Kidney epithelial cell (primary cell): ENCODE measurements around the gene CDON. TPM values are rescaled to one million over a fixed set of nuclear protein-coding genes. Genes with fewer than 3 reads are reported as not detected.
A peak's percentile ranks its signal among the peaks of the same experiment; 100 is the strongest.
"Not testable (repeated sequence)": the region's sequence is repeated elsewhere in the genome, so short reads cannot be mapped to it uniquely, and the experiment has no call there.

Experiments
- DNase-seq: peaks from one replicate; pipeline ENCODE4 v3.0.0-alpha.2; 2010; ENCODE audit warnings: low read depth
- H3K27me3 ChIP-seq: 2 replicates; pipeline ENCODE4 v1.6.0; 2011; ENCODE audit warnings: low read length; ENCODE audit not compliant: control insufficient read depth, insufficient read depth
- H3K36me3 ChIP-seq: 2 replicates; pipeline ENCODE4 v1.5.1; 2011; ENCODE audit warnings: low read length; ENCODE audit not compliant: control insufficient read depth, insufficient read depth
- H3K4me3 ChIP-seq: 2 replicates; pipeline ENCODE4 v1.5.1; 2011; ENCODE audit warnings: low read depth, mild to moderate bottlenecking, control low read depth, low read length
- CTCF ChIP-seq: IDR thresholded peaks from 2 replicates; pipeline ENCODE4 v1.5.1; 2011; ENCODE audit warnings: mild to moderate bottlenecking, moderate library complexity, low read length, control low read depth, inconsistent platforms; ENCODE audit not compliant: insufficient read depth, poor library complexity, severe bottlenecking
- total RNA-seq: library from RNA; depleted of rRNA; stranded (reverse); fragments of >200 nt; gene quantifications from 2 replicates; pipeline ENCODE4 v1.2.3, GENCODE V29; 2015

The CDON gene
- total RNA-seq, 1 donor from 2014 or later = 10.4 TPM

GRCh38 chr11:125990244-125990643, 72.4 kb downstream of the CDON start:
- peak; percentile 28 for DNase-seq
- no peaks in the 10 kb centered on the region for H3K27me3 ChIP-seq
- H3K36me3 ChIP-seq = no peaks in the 10 kb centered on the region
- no peak overlapping the region for H3K4me3 ChIP-seq
- no peak for TF ChIP-seq CTCF

DNA sequence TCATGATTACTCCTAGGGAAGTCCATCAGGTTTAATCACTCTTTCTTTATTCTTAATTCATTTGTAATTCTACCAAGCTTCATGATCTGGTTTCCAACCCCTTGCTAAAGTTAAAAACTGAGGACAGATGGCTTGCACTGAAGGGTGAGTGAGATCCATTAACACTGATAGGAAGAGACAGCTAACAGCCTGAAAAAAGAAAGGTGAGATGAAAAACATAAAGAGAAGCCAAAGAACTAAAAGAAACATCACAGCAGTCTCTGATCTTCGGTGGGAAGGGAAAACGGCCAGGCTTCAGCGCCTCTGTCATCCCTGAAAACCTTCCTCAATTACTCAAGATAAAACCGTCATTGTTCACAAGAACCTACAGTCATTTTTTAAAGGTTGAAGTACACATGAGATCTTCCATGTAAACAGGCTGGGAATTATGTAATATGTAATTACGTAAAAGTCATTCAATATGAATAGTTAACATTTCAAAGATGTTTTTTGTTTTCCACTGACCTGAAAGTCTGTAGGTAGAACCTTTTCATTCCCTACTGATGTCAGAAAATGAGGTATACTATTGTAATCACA, 75.5 kb downstream of the CDON start:
- Histone ChIP-seq H3K4me3 (no peak overlapping the region), H3K36me3 (no peaks in the 10 kb centered on the region), H3K27me3 (no peaks in the 10 kb centered on the region)
- no peak for DNase-seq
- no peak for TF ChIP-seq CTCF

DNA sequence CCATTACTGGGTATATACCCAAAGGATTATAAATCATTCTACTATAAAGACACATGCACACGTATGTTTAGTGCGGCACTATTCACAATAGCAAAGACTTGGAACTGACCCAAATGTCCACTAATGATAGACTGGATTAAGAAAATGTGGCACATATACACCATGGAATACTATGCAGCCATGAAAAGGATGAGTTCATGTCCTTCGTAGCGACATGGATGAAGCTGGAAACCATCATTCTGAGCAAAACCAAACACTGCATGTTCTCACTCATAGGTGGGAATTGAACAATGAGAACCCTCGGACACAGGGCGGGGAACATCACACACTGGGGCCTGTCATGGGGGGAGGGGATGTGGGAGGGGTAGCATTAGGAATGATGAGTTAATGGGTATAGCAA, 76.7 kb downstream of the CDON start:
- not testable (repeated sequence) for DNase-seq, H3K4me3 ChIP-seq, H3K27me3 ChIP-seq, H3K36me3 ChIP-seq

DNA sequence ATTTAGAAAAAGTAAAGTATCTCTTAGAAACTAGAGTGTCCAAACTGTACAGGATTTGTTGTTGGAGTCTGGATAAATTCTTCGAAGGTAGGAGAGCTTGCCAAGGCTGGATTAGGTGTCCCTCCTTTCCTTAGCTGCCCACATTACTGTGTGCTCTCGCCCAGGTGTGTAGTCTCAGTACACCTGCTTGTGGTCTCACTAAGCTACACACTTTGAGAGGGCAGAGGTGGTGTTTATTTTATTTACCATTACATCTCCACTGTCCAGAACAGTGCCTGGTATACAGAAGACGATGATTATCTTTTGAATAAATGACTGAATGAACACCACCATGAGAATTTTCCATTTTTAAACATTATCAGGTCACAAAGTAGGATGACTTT, 80.3 kb downstream of the CDON start:
- TF ChIP-seq CTCF = no peak
- Histone ChIP-seq H3K27me3 (no peaks in the 10 kb centered on the region), H3K36me3 (no peaks in the 10 kb centered on the region), H3K4me3 (no peak overlapping the region)
- no peak for DNase-seq

- DNase-seq = no peak
- Histone ChIP-seq H3K36me3 (no peaks in the 10 kb centered on the region), H3K27me3 (no peaks in the 10 kb centered on the region), H3K4me3 (no peak overlapping the region)
- TF ChIP-seq CTCF = no peak
Measured at GRCh38 chr11:125980436-125980835, 82.2 kb downstream of the CDON start.

DNA sequence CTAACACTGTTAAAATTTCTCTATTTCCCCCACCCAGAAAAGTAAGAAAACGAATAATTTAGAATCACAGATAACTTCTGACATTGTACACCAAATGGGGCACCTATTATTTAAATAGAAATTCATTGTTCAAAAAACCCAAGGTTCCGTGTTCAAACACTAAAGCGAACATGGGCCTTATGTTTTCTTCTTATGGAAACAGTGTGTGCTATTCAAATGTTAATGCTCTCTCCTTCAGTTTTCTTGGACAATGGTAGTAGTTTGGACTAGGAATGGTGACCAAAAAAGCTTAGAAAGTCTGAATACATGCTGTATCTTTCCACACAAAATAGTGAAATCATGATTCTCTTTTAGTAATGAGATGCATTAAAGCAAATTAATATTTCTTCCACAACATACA, 83.2 kb downstream of the CDON start:
- no peaks in the 10 kb centered on the region for H3K36me3 ChIP-seq
- no peak for TF ChIP-seq CTCF
- DNase-seq = no peak
- no peaks in the 10 kb centered on the region for H3K27me3 ChIP-seq
- H3K4me3 ChIP-seq = no peak overlapping the region
